Activated naive CD8-positive, alpha-beta T cell (primary cell): Measurements from ENCODE around the gene TRIM28.

Source experiments
- H3K27ac Mint-ChIP-seq: one replicate; pipeline ENCODE4 v1.8.0; 2021; ENCODE audit warnings: mixed read lengths
- H3K27me3 Mint-ChIP-seq: one replicate; pipeline ENCODE4 v1.8.0; 2021; ENCODE audit warnings: mixed read lengths
- H3K36me3 Mint-ChIP-seq: one replicate; pipeline ENCODE4 v1.8.0; 2021; ENCODE audit warnings: mixed read lengths
- H3K4me1 Mint-ChIP-seq: one replicate; pipeline ENCODE4 v1.8.0; 2021; ENCODE audit warnings: low read depth, mixed read lengths
- H3K4me3 Mint-ChIP-seq: one replicate; pipeline ENCODE4 v1.8.0; 2021; ENCODE audit warnings: mild to moderate bottlenecking, mixed read lengths
- H3K9me3 Mint-ChIP-seq: one replicate; pipeline ENCODE4 v1.8.0; 2021; ENCODE audit warnings: low read depth, mixed read lengths

The TRIM28 gene

GRCh38 chr19:58586133-58586765 is 42.4 kb downstream of the TRIM28 start:
- H3K4me1 Mint-ChIP-seq = peaks cover 2% of the 10 kb centered on the region
- H3K27me3 Mint-ChIP-seq = no peaks in the 10 kb centered on the region
- peaks cover 8% of the 10 kb centered on the region for H3K36me3 Mint-ChIP-seq
- no peaks in the 10 kb centered on the region for H3K9me3 Mint-ChIP-seq
- no peak overlapping the region for H3K4me3 Mint-ChIP-seq
- no peak overlapping the region for H3K27ac Mint-ChIP-seq
